ENCODE data around the gene SLC22A31. TPM values are rescaled to one million over a fixed set of nuclear protein-coding genes. Genes with fewer than 3 reads are reported as not detected.

SLC22A31 gene
- total RNA-seq, 1 experiment from 2014 or later = 4.5 TPM

- H3K27ac ChIP-seq (ENCODE audit: low read length) = no peak overlapping the region
- no peaks in the 10 kb centered on the region for H3K36me3 ChIP-seq (ENCODE audit: control insufficient read depth, insufficient read depth, low read length)
- no peaks in the 10 kb centered on the region for H3K27me3 ChIP-seq (ENCODE audit: control insufficient read depth, insufficient read depth, low read length)
- CTCF ChIA-PET = no interaction called here
- intact Hi-C loops (cut with micrococcal nuclease; ENCODE audit: unreplicated experiment) = no loop called here
- POLR2A ChIA-PET = no interaction called here
- peaks cover 2% of the 10 kb centered on the region; the same call in 1 of the 2 replicates for H3K4me1 ChIP-seq (ENCODE audit: control insufficient read depth, insufficient read depth, low read length)
- no TSS peak for BruUV-seq (replicated peaks)
- TF ChIP-seq POLR2AphosphoS5 (IDR thresholded peaks at IDR 0.05; ENCODE audit: low read depth, low read length) = no peak
- no peak for TF ChIP-seq TCF7L2 (IDR thresholded peaks at IDR 0.05; ENCODE audit: low read depth, low read length)
- TF ChIP-seq, protein P1, sequence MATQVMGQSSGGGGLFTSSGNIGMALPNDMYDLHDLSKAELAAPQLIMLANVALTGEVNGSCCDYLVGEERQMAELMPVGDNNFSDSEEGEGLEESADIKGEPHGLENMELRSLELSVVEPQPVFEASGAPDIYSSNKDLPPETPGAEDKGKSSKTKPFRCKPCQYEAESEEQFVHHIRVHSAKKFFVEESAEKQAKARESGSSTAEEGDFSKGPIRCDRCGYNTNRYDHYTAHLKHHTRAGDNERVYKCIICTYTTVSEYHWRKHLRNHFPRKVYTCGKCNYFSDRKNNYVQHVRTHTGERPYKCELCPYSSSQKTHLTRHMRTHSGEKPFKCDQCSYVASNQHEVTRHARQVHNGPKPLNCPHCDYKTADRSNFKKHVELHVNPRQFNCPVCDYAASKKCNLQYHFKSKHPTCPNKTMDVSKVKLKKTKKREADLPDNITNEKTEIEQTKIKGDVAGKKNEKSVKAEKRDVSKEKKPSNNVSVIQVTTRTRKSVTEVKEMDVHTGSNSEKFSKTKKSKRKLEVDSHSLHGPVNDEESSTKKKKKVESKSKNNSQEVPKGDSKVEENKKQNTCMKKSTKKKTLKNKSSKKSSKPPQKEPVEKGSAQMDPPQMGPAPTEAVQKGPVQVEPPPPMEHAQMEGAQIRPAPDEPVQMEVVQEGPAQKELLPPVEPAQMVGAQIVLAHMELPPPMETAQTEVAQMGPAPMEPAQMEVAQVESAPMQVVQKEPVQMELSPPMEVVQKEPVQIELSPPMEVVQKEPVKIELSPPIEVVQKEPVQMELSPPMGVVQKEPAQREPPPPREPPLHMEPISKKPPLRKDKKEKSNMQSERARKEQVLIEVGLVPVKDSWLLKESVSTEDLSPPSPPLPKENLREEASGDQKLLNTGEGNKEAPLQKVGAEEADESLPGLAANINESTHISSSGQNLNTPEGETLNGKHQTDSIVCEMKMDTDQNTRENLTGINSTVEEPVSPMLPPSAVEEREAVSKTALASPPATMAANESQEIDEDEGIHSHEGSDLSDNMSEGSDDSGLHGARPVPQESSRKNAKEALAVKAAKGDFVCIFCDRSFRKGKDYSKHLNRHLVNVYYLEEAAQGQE (IDR thresholded peaks at IDR 0.05; ENCODE audit: insufficient read depth in 1 of 2, low read depth in 2 of 2, low read length in 1 of 2) = no peak
- TF ChIP-seq SIN3A (IDR thresholded peaks at IDR 0.05; ENCODE audit: borderline replicate concordance, insufficient read depth, low read depth, low read length) = no peak
- TF ChIP-seq, protein P2, sequence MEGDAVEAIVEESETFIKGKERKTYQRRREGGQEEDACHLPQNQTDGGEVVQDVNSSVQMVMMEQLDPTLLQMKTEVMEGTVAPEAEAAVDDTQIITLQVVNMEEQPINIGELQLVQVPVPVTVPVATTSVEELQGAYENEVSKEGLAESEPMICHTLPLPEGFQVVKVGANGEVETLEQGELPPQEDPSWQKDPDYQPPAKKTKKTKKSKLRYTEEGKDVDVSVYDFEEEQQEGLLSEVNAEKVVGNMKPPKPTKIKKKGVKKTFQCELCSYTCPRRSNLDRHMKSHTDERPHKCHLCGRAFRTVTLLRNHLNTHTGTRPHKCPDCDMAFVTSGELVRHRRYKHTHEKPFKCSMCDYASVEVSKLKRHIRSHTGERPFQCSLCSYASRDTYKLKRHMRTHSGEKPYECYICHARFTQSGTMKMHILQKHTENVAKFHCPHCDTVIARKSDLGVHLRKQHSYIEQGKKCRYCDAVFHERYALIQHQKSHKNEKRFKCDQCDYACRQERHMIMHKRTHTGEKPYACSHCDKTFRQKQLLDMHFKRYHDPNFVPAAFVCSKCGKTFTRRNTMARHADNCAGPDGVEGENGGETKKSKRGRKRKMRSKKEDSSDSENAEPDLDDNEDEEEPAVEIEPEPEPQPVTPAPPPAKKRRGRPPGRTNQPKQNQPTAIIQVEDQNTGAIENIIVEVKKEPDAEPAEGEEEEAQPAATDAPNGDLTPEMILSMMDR (IDR thresholded peaks at IDR 0.05) = no peak
- in situ Hi-C loops (cut with HindIII; ENCODE audit: low pct_unique_long_range_greater_than_20kb, low sequenced_read_pairs) = no loop called here
- no peaks in the 10 kb centered on the region for H3K9me3 ChIP-seq (ENCODE audit: control insufficient read depth, insufficient read depth, low read depth, low read length)
- no peak overlapping the region for H3K4me3 ChIP-seq (ENCODE audit: low read depth in 2 of 2, low read length in 2 of 2)
- DNase-seq (ENCODE audit: low read depth, low spot score) = no peak
- no peak for ATAC-seq
Observed at GRCh38 chr16:89174055-89174827, 26.1 kb downstream of the SLC22A31 start.

GRCh38 chr16:89173174-89173921 lies 27.0 kb downstream of the SLC22A31 start:
- in situ Hi-C loops (cut with HindIII; ENCODE audit: low pct_unique_long_range_greater_than_20kb, low sequenced_read_pairs) = no loop called here
- Histone ChIP-seq H3K36me3 (ENCODE audit: control insufficient read depth, insufficient read depth, low read length) (no peaks in the 10 kb centered on the region), H3K4me1 (ENCODE audit: control insufficient read depth, insufficient read depth, low read length) (peaks cover 6% of the 10 kb centered on the region; the same call in 1 of the 2 replicates), H3K9me3 (ENCODE audit: control insufficient read depth, insufficient read depth, low read depth, low read length) (no peaks in the 10 kb centered on the region), H3K27me3 (ENCODE audit: control insufficient read depth, insufficient read depth, low read length) (no peaks in the 10 kb centered on the region), H3K4me3 (ENCODE audit: low read depth in 2 of 2, low read length in 2 of 2) (no peak overlapping the region), H3K27ac (ENCODE audit: low read length) (no peak overlapping the region)
- intact Hi-C loops (cut with micrococcal nuclease; ENCODE audit: unreplicated experiment) = no loop called here
- DNase-seq (ENCODE audit: low read depth, low spot score) (no peak), ATAC-seq (no peak)
- TF ChIP-seq, protein P2 (IDR thresholded peaks at IDR 0.05) = no peak
- no peak for TF ChIP-seq TCF7L2 (IDR thresholded peaks at IDR 0.05; ENCODE audit: low read depth, low read length)
- no peak for TF ChIP-seq POLR2AphosphoS5 (IDR thresholded peaks at IDR 0.05; ENCODE audit: low read depth, low read length)
- TF ChIP-seq SIN3A (IDR thresholded peaks at IDR 0.05; ENCODE audit: borderline replicate concordance, insufficient read depth, low read depth, low read length) = no peak
- TF ChIP-seq, protein P1 (IDR thresholded peaks at IDR 0.05; ENCODE audit: insufficient read depth in 1 of 2, low read depth in 2 of 2, low read length in 1 of 2) = no peak
- ChIA-PET CTCF (no interaction called here), POLR2A (no interaction called here)
- BruUV-seq (replicated peaks) = no TSS peak
